H9 (cell line): ENCODE data around the gene RNASEH2B. TPM values are rescaled to one million over a fixed set of nuclear protein-coding genes. Genes with fewer than 3 reads are reported as not detected.

Experiments used
- DNase-seq: peaks from one replicate; pipeline ENCODE4 v3.0.0-alpha.2; 2017
- H2AFZ ChIP-seq: one replicate; pipeline ENCODE4 v1.6.1; 2013; ENCODE audit warnings: mild to moderate bottlenecking, low read length, control low read depth, moderate library complexity
- H2AK5ac ChIP-seq: 2 replicates; pipeline ENCODE4 v1.6.1; 2013; ENCODE audit warnings: low read length, control low read depth, mixed read lengths; ENCODE audit not compliant: insufficient read length
- H2BK120ac ChIP-seq: one replicate; pipeline ENCODE4 v1.6.1; 2013; ENCODE audit warnings: low read depth, mild to moderate bottlenecking, low read length, control low read depth, inconsistent platforms; ENCODE audit not compliant: poor library complexity, severe bottlenecking
- H2BK12ac ChIP-seq: 2 replicates; pipeline ENCODE4 v1.6.1; 2013; ENCODE audit warnings: low read length, control low read depth, mixed read lengths, low read depth; ENCODE audit not compliant: insufficient read length
- H2BK15ac ChIP-seq: 2 replicates; pipeline ENCODE4 v1.6.1; 2013; ENCODE audit warnings: low read depth, low read length, control low read depth
- H2BK20ac ChIP-seq: one replicate; pipeline ENCODE4 v1.6.1; 2013; ENCODE audit warnings: low read depth, mild to moderate bottlenecking, low read length, control low read depth, inconsistent platforms; ENCODE audit not compliant: poor library complexity, severe bottlenecking
- H2BK5ac ChIP-seq: 2 replicates; pipeline ENCODE4 v1.6.1; 2013; ENCODE audit warnings: low read length, control low read depth, mixed read lengths; ENCODE audit not compliant: insufficient read length
- H3K14ac ChIP-seq: 2 replicates; pipeline ENCODE4 v1.6.1; 2013; ENCODE audit warnings: low read length, control low read depth; ENCODE audit not compliant: insufficient read depth
- H3K18ac ChIP-seq: 2 replicates; pipeline ENCODE4 v1.6.1; 2013; ENCODE audit warnings: low read depth, mild to moderate bottlenecking, mixed read lengths, low read length, control low read depth; ENCODE audit not compliant: insufficient read length
- H3K23ac ChIP-seq: 2 replicates; pipeline ENCODE4 v1.6.1; 2013; ENCODE audit warnings: low read length, control low read depth, mixed read lengths, low read depth; ENCODE audit not compliant: insufficient read length
- H3K23me2 ChIP-seq: 2 replicates; pipeline ENCODE4 v1.6.1; 2013; ENCODE audit warnings: low read depth, mild to moderate bottlenecking, mixed read lengths, low read length, control low read depth; ENCODE audit not compliant: insufficient read length, poor library complexity, severe bottlenecking
- H3K27ac ChIP-seq: 2 replicates; pipeline ENCODE4 v1.5.1; 2013; ENCODE audit warnings: low read length, control low read depth, mixed read lengths, low read depth; ENCODE audit not compliant: insufficient read length
- H3K27me3 ChIP-seq: 2 replicates; pipeline ENCODE4 v1.6.1; 2013; ENCODE audit warnings: low read length, control low read depth, inconsistent platforms; ENCODE audit not compliant: insufficient read depth
- H3K4ac ChIP-seq: 2 replicates; pipeline ENCODE4 v1.6.1; 2013; ENCODE audit warnings: low read depth, mild to moderate bottlenecking, control low read depth, inconsistent platforms, low read length, moderate library complexity
- H3K4me1 ChIP-seq: 2 replicates; pipeline ENCODE4 v1.6.1; 2013; ENCODE audit warnings: low read length, control low read depth, inconsistent platforms; ENCODE audit not compliant: insufficient read depth
- H3K4me2 ChIP-seq: 2 replicates; pipeline ENCODE4 v1.6.1; 2013; ENCODE audit warnings: low read length, control low read depth, mixed read lengths; ENCODE audit not compliant: insufficient read length, insufficient read depth
- H3K56ac ChIP-seq: 2 replicates; pipeline ENCODE4 v1.6.1; 2013; ENCODE audit warnings: low read depth, mild to moderate bottlenecking, mixed read lengths, low read length, control low read depth; ENCODE audit not compliant: insufficient read length
- H3K79me1 ChIP-seq: 2 replicates; pipeline ENCODE4 v1.6.1; 2013; ENCODE audit warnings: low read depth, mild to moderate bottlenecking, moderate library complexity, low read length, control low read depth, inconsistent platforms; ENCODE audit not compliant: insufficient read depth, poor library complexity, severe bottlenecking
- H3K79me2 ChIP-seq: 2 replicates; pipeline ENCODE4 v1.6.1; 2013; ENCODE audit warnings: low read length, control low read depth, inconsistent platforms; ENCODE audit not compliant: insufficient read depth
- H3K9ac ChIP-seq: 2 replicates; pipeline ENCODE4 v1.6.1; 2013; ENCODE audit warnings: low read length, control low read depth, mixed read lengths; ENCODE audit not compliant: insufficient read length; ENCODE audit errors: extremely low read depth
- H3K9me3 ChIP-seq: one replicate; pipeline ENCODE4 v1.6.1; 2013; ENCODE audit warnings: low read depth, low read length, inconsistent platforms; ENCODE audit not compliant: control insufficient read depth
- H3T11ph ChIP-seq: one replicate; pipeline ENCODE4 v1.6.1; 2013; ENCODE audit warnings: mild to moderate bottlenecking, low read length, control low read depth, inconsistent platforms
- H4K20me1 ChIP-seq: one replicate; pipeline ENCODE4 v1.6.1; 2013; ENCODE audit not compliant: control insufficient read depth, insufficient read length, insufficient read depth
- H4K5ac ChIP-seq: 2 replicates; pipeline ENCODE4 v1.6.1; 2013; ENCODE audit warnings: low read depth, mild to moderate bottlenecking, mixed read lengths, low read length, control low read depth; ENCODE audit not compliant: insufficient read length
- H4K8ac ChIP-seq: replicated peaks from 2 replicates; pipeline ENCODE4 v1.6.1; 2013; ENCODE audit warnings: low read length, control low read depth, mixed read lengths, low read depth; ENCODE audit not compliant: insufficient read length
- H4K91ac ChIP-seq: 2 replicates; pipeline ENCODE4 v1.6.1; 2013; ENCODE audit warnings: low read depth, mild to moderate bottlenecking, moderate library complexity, mixed read lengths, low read length, control low read depth; ENCODE audit not compliant: insufficient read length
- H3K27ac Mint-ChIP-seq, 3 experiments: 2 replicates in 2 of 3; 3 replicates in 1 of 3; pipeline ENCODE4 v1.8.0; 2020 to 2021; ENCODE audit warnings: mixed read lengths in 3 of 3, mild to moderate bottlenecking in 1 of 3, moderate library complexity in 1 of 3
- H3K27me3 Mint-ChIP-seq: 2 replicates; pipeline ENCODE4 v1.8.0; 2021; ENCODE audit warnings: low read depth, mild to moderate bottlenecking, moderate library complexity, mixed read lengths
- H3K36me3 Mint-ChIP-seq, 3 experiments: 2 replicates in 2 of 3; 3 replicates in 1 of 3; pipeline ENCODE4 v1.8.0; 2020 to 2021; ENCODE audit warnings: low read depth in 3 of 3, mixed read lengths in 3 of 3; ENCODE audit not compliant: insufficient read depth in 1 of 3
- H3K4me1 Mint-ChIP-seq, 2 experiments: 2 replicates each; pipeline ENCODE4 v1.8.0; 2020; ENCODE audit warnings: mixed read lengths in 2 of 2
- H3K4me3 Mint-ChIP-seq, 2 experiments: 2 replicates in 1 of 2; 3 replicates in 1 of 2; pipeline ENCODE4 v1.8.0; 2020 to 2021; ENCODE audit warnings: mild to moderate bottlenecking in 2 of 2, mixed read lengths in 2 of 2, moderate library complexity in 1 of 2
- H3K9me3 Mint-ChIP-seq, 2 experiments: 2 replicates in 1 of 2; 3 replicates in 1 of 2; pipeline ENCODE4 v1.8.0; 2020; ENCODE audit warnings: mild to moderate bottlenecking in 2 of 2, mixed read lengths in 2 of 2, moderate library complexity in 1 of 2
- CTCF ChIP-seq: fragments of 200-600 bp; sonication (generic); conservative IDR thresholded peaks from 3 replicates; pipeline ENCODE4 v1.8.0; 2021; ENCODE audit warnings: antibody characterized with exemption, mild to moderate bottlenecking
- WGBS: extraction: QIAGEN DNeasy Blood & Tissue Kit; methylation state at CpG from one replicate; pipeline ENCODE4 v1.1.7; 2013; ENCODE audit warnings: missing lambda C conversion rate, low lambda C conversion rate, mixed read lengths; ENCODE audit not compliant: insufficient read length; ENCODE audit errors: extremely low coverage; 5-methylcytosine and 5-hydroxymethylcytosine counted together
- total RNA-seq: library from RNA; stranded (reverse); gene quantifications from 2 replicates; pipeline ENCODE4 v1.2.1, GENCODE V29; 2021

Gene RNASEH2B
- total RNA-seq, 1 experiment from 2014 or later, result 53.9 TPM

GRCh38 chr13:50981686-50982085 is 72.1 kb downstream of the RNASEH2B start:
- Histone ChIP-seq H2BK15ac (no peak overlapping the region), H3K18ac (no peak overlapping the region), H2BK5ac (no peak overlapping the region), H2BK120ac (no peak overlapping the region), H2AK5ac (no peak overlapping the region), H3K23me2 (no peaks in the 10 kb centered on the region), H3T11ph (no peak overlapping the region), H3K9me3 (no peaks in the 10 kb centered on the region), H3K27ac (no peak overlapping the region), H3K4me1 (no peaks in the 10 kb centered on the region), H3K14ac (no peak overlapping the region), H3K23ac (no peak overlapping the region), H2BK20ac (no peak overlapping the region), H3K4ac (no peak overlapping the region), H4K5ac (no peak overlapping the region), H2AFZ (no peak overlapping the region), H2BK12ac (no peak overlapping the region), H3K79me2 (no peaks in the 10 kb centered on the region), H4K8ac (no peak overlapping the region), H3K9ac (no peak overlapping the region), H3K56ac (no peak overlapping the region), H4K91ac (no peak overlapping the region), H3K4me2 (no peak overlapping the region), H3K27me3 (no peaks in the 10 kb centered on the region), H3K79me1 (no peaks in the 10 kb centered on the region), H4K20me1 (no peaks in the 10 kb centered on the region)
- Mint-ChIP-seq H3K9me3 (peaks cover 6 to 8% of the 10 kb centered on the region in 2 experiments), H3K27ac (peak overlapping the region in 1 of 3 experiments; percentile 95; a peak in 3 of 7 replicates), H3K36me3 (peaks cover 0 to 9% (median 5%) of the 10 kb centered on the region in 3 experiments; a peak in 2 of 7 replicates), H3K4me3 (peak overlapping the region; percentile 74 to 84), H3K27me3 (peaks cover 2% of the 10 kb centered on the region; the same call in 1 of the 2 replicates), H3K4me1 (0 out of 4 replicates have a peak, but pooled peaks cover 0 to 3% of the 10 kb centered on the region in 2 experiments)
- DNase-seq, result no peak
- no peak for TF ChIP-seq CTCF
- WGBS, result no CpG with 5 or more reads among the region's 4 CpGs
